CD4-positive, alpha-beta T cell (primary cell): Measurements from ENCODE around the gene TMEM191C. TPM values are rescaled to one million over a fixed set of nuclear protein-coding genes. Genes with fewer than 3 reads are reported as not detected.

Source experiments
- ATAC-seq: fragments of 200-7000 bp; cut with Tn5 transposase; one replicate; pipeline ENCODE4 v1.10.0; 2022; ENCODE audit warnings: mild to moderate bottlenecking; ENCODE audit not compliant: poor library complexity
- CTCF ChIA-PET: fragments of 350-600 bp; sonication (Branson Sonifier 250); formaldehyde crosslinking; loops from one replicate; lab custom pipeline; 2021; ENCODE audit warnings: antibody characterized with exemption, inconsistent platforms; lab: Charles Lee
- POLR2A ChIA-PET: fragments of 350-600 bp; sonication (Branson Sonifier 250); formaldehyde crosslinking; loops from one replicate; lab custom pipeline; 2021; ENCODE audit warnings: antibody characterized with exemption, inconsistent platforms; lab: Charles Lee
- DNase-seq, 14 experiments: peaks; one replicate each; pipeline ENCODE4 v3.0.0-alpha.2; 2013 to 2020; ENCODE audit warnings: mixed read lengths in 2 of 14
- H3K27ac ChIP-seq, 2 donors: one replicate each; pipeline versions ENCODE4 v1.5.1 to v1.7.0; 2013; ENCODE audit warnings: low read length in 2 of 2, low read depth in 1 of 2, mild to moderate bottlenecking in 1 of 2
- H3K27me3 ChIP-seq, 2 experiments: 1 replicate in 1 of 2; 2 replicates in 1 of 2; pipeline versions ENCODE4 v1.6.1 to v1.7.0; 2013; ENCODE audit warnings: low read length in 2 of 2, control low read depth in 1 of 2, mild to moderate bottlenecking in 1 of 2, moderate library complexity in 1 of 2; ENCODE audit not compliant: insufficient read depth in 2 of 2, control insufficient read depth in 1 of 2
- H3K36me3 ChIP-seq: one replicate; pipeline ENCODE4 v1.6.1; 2013; ENCODE audit warnings: low read length, control low read depth; ENCODE audit not compliant: insufficient read depth
- H3K4me1 ChIP-seq: one replicate; pipeline ENCODE4 v1.6.1; 2013; ENCODE audit warnings: low read length, control low read depth; ENCODE audit not compliant: insufficient read depth
- H3K4me3 ChIP-seq: one replicate; pipeline ENCODE4 v1.5.1; 2013; ENCODE audit warnings: mild to moderate bottlenecking, low read length, moderate library complexity
- H3K9me3 ChIP-seq, 2 experiments: 1 replicate in 1 of 2; 2 replicates in 1 of 2; pipeline versions ENCODE4 v1.6.1 to v1.7.0; 2013; ENCODE audit warnings: low read length in 2 of 2, mild to moderate bottlenecking in 2 of 2, control low read depth in 1 of 2, moderate library complexity in 1 of 2; ENCODE audit not compliant: control insufficient read depth in 1 of 2, insufficient read depth in 1 of 2
- H3K27ac Mint-ChIP-seq: one replicate; pipeline ENCODE4 v1.8.0; 2020; ENCODE audit warnings: mixed read lengths
- H3K27me3 Mint-ChIP-seq: one replicate; pipeline ENCODE4 v1.8.0; 2021; ENCODE audit warnings: mixed read lengths
- H3K36me3 Mint-ChIP-seq: one replicate; pipeline ENCODE4 v1.8.0; 2021; ENCODE audit warnings: low read depth, mixed read lengths
- H3K4me1 Mint-ChIP-seq: one replicate; pipeline ENCODE4 v1.8.0; 2021; ENCODE audit warnings: low read depth, mixed read lengths
- H3K4me3 Mint-ChIP-seq: one replicate; pipeline ENCODE4 v1.8.0; 2020; ENCODE audit warnings: mild to moderate bottlenecking, mixed read lengths
- H3K9me3 Mint-ChIP-seq: one replicate; pipeline ENCODE4 v1.8.0; 2020; ENCODE audit warnings: mixed read lengths
- intact Hi-C, 2 experiments: fragments of 100-400 bp; cut with DNase I in 1 of 2; cut with micrococcal nuclease in 1 of 2; formaldehyde crosslinking; loops; one replicate each; pipeline versions ENCODE4 v1.15.1 to v1.9.0; 2023 to 2025; cut with DNase I, micrococcal nuclease
- total RNA-seq, 174 experiments: library from RNA in 2 of 174; stranded (reverse) in 2 of 174; gene quantifications; one replicate each; pipeline ENCODE4 v1.2.3 and lab custom pipeline; 2021 to 2026
- TF ChIP-seq, protein P1 (sequence below): fragments of 200-600 bp; IDR thresholded peaks from one replicate; pipeline ENCODE4 v1.8.0; 2022; ENCODE audit warnings: antibody characterized with exemption, mild to moderate bottlenecking

TMEM191C gene
- total RNA-seq, 2 experiments from 2014 or later = 3.9 to 4.3 TPM

DNA sequence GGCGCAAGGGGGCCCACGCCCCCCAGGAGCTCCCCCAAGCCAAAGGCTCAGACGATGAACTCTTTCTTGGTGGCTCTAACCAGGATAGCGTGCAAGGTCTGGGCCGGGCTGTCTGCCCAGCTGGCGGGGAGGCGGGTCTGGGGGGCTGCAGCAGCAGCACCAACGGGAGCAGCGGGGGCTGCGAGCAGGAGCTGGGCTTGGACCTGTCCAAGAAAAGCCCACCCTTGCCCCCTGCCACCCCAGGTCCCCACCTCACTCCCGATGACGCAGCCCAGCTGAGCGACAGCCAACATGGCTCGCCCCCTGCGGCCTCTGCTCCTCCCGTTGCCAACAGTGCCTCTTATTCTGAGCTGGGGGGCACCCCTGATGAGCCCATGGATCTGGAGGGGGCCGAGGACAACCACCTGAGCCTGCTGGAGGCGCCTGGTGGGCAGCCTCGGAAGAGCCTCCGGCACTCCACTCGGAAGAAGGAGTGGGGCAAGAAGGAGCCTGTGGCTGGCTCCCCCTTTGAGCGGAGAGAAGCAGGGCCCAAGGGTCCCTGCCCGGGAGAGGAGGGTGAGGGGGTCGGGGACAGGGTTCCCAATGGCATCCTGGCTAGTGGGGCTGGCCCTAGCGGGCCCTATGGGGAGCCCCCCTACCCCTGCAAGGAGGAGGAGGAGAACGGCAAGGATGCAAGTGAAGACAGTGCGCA lies 21.6 kb upstream of the TMEM191C start:
- ChIA-PET POLR2A (no interaction called here), CTCF (no interaction called here)
- Mint-ChIP-seq H3K4me3 (no peak overlapping the region), H3K27me3 (no peaks in the 10 kb centered on the region), H3K36me3 (peaks cover 11% of the 10 kb centered on the region), H3K4me1 (no peaks in the 10 kb centered on the region), H3K27ac (no peak overlapping the region), H3K9me3 (no peaks in the 10 kb centered on the region)
- Histone ChIP-seq H3K4me1 (no peaks in the 10 kb centered on the region), H3K27me3 (no peaks in the 10 kb centered on the region), H3K27ac (no peak overlapping the region), H3K9me3 (no peaks in the 10 kb centered on the region), H3K36me3 (peaks cover 34% of the 10 kb centered on the region), H3K4me3 (no peak overlapping the region)
- TF ChIP-seq, protein P1, sequence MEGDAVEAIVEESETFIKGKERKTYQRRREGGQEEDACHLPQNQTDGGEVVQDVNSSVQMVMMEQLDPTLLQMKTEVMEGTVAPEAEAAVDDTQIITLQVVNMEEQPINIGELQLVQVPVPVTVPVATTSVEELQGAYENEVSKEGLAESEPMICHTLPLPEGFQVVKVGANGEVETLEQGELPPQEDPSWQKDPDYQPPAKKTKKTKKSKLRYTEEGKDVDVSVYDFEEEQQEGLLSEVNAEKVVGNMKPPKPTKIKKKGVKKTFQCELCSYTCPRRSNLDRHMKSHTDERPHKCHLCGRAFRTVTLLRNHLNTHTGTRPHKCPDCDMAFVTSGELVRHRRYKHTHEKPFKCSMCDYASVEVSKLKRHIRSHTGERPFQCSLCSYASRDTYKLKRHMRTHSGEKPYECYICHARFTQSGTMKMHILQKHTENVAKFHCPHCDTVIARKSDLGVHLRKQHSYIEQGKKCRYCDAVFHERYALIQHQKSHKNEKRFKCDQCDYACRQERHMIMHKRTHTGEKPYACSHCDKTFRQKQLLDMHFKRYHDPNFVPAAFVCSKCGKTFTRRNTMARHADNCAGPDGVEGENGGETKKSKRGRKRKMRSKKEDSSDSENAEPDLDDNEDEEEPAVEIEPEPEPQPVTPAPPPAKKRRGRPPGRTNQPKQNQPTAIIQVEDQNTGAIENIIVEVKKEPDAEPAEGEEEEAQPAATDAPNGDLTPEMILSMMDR = no peak
- ATAC-seq = no peak
- no peak for DNase-seq
- intact Hi-C loops = no loop called here

DNA sequence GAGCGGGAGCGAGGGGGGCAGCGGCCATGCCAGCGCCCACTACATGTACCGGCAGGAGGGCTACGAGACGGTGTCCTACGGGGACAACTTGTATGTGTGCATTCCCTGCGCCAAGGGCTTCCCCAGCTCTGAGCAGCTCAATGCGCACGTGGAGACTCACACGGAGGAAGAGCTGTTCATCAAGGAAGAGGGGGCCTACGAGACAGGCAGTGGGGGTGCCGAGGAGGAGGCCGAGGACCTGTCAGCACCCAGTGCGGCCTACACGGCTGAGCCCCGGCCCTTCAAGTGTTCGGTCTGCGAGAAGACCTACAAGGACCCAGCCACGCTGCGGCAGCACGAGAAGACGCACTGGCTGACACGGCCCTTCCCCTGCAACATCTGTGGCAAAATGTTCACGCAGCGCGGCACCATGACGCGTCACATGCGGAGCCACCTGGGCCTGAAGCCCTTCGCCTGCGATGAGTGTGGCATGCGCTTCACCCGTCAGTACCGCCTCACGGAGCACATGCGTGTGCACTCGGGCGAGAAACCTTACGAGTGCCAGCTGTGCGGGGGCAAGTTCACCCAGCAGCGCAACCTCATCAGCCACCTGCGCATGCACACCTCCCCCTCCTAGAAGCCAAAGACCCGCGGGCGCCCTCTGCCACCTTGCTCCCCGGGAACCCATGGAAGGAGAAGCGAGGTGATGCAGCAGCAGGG lies 20.9 kb upstream of the TMEM191C start:
- Mint-ChIP-seq H3K27ac (no peak overlapping the region), H3K36me3 (peaks cover 11% of the 10 kb centered on the region), H3K4me3 (no peak overlapping the region), H3K27me3 (no peaks in the 10 kb centered on the region), H3K9me3 (no peaks in the 10 kb centered on the region), H3K4me1 (no peaks in the 10 kb centered on the region)
- intact Hi-C loops = no loop called here
- ChIA-PET POLR2A (no interaction called here), CTCF (no interaction called here)
- Histone ChIP-seq H3K36me3 (peaks cover 34% of the 10 kb centered on the region), H3K9me3 (no peaks in the 10 kb centered on the region), H3K4me1 (no peaks in the 10 kb centered on the region), H3K27me3 (no peaks in the 10 kb centered on the region), H3K4me3 (no peak overlapping the region), H3K27ac (no peak overlapping the region)
- DNase-seq (no peak), ATAC-seq (no peak)
- TF ChIP-seq, protein P1 = no peak

DNA sequence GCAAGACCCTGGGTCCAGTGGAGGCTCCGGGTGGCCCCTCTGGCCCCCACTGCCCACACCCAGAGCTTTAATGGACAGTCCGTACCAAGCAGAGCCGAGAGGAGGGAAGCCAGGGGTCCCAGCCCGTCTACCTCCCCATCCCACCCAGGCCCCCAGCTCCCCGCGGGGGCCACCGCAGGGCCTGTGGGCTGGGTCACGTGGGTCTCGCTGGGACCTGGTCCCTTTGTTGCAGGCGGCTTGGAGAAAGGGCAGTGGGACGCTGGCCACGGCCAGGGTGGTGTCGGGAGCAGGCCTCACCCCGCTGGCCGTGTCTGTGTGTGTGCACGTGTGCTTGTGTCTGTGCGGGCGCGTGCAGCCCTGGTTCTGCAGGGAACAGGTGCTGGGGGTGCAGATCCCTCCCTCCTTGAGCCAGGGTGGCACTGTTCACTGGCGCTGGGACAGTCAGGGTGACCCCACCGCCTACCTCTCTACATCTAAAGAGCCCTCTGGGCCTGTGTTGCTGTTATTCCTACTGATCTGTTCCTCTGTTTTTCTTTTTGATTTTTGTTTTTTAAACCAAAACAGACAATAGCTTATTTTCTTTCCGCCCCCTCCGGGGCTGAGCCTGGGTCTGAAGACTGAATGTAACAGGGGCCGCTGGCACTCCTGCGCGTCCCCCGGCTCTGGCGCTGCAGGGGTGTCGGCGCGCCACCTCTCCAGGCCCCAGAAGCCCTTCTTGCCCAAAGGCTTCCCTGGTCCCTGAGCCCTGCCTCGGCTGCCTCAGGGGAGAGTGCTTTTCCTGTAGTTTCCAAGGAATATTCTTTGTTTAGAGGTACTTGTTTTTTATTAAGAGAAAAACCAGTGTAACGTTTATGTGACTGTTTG lies 20.1 kb upstream of the TMEM191C start:
- ChIA-PET CTCF (no interaction called here), POLR2A (no interaction called here)
- no peak overlapping the region for H3K4me3 ChIP-seq
- H3K36me3 ChIP-seq = peaks cover 34% of the 10 kb centered on the region
- H3K9me3 ChIP-seq = no peaks in the 10 kb centered on the region
- DNase-seq (no peak), ATAC-seq (no peak)
- H3K36me3 Mint-ChIP-seq = peaks cover 11% of the 10 kb centered on the region
- H3K27ac ChIP-seq = no peak overlapping the region
- H3K27me3 ChIP-seq = no peaks in the 10 kb centered on the region
- no peaks in the 10 kb centered on the region for H3K9me3 Mint-ChIP-seq
- intact Hi-C loops = no loop called here
- no peaks in the 10 kb centered on the region for H3K27me3 Mint-ChIP-seq
- no peaks in the 10 kb centered on the region for H3K4me1 ChIP-seq
- no peak overlapping the region for H3K27ac Mint-ChIP-seq
- H3K4me3 Mint-ChIP-seq = no peak overlapping the region
- no peaks in the 10 kb centered on the region for H3K4me1 Mint-ChIP-seq
- TF ChIP-seq, protein P1 = no peak
